HepG2 (cell line): Measurements from ENCODE around the gene CHN1. TPM values are rescaled to one million over a fixed set of nuclear protein-coding genes. Genes with fewer than 3 reads are reported as not detected.

ENCODE experiments used
- ARID3A ChIP-seq: IDR thresholded peaks from 2 replicates; pipeline ENCODE4 v1.6.1; 2012; ENCODE audit warnings: low read depth, low read length, improper control_type of control experiment
- ELF3 ChIP-seq: IDR thresholded peaks from 2 replicates; pipeline ENCODE4 v1.6.1; 2016; ENCODE audit warnings: missing genetic modification reagents, missing compliant biosample characterization
- ETV5 ChIP-seq: IDR thresholded peaks from 2 replicates; pipeline ENCODE4 v1.6.1; 2018; ENCODE audit warnings: missing biosample characterization, missing genetic modification reagents, inconsistent platforms, borderline replicate concordance
- EZH2 ChIP-seq: conservative IDR thresholded peaks from 2 replicates; pipeline ENCODE4 v1.6.1; 2012; ENCODE audit warnings: mild to moderate bottlenecking, low read depth, low read length, moderate library complexity
- FOSL2 ChIP-seq: sonication (generic); formaldehyde crosslinking; IDR thresholded peaks from 2 replicates; pipeline ENCODE4 v1.4.0; 2020; ENCODE audit warnings: missing genetic modification reagents
- HMG20A ChIP-seq: IDR thresholded peaks from 2 replicates; pipeline ENCODE4 v1.6.1; 2016; ENCODE audit warnings: borderline replicate concordance
- HMGXB4 ChIP-seq, 2 experiments: sonication (generic) in 1 of 2; formaldehyde crosslinking in 1 of 2; IDR thresholded peaks; 2 replicates each; pipeline versions ENCODE4 v1.4.0 to v1.6.1; 2018 to 2020; ENCODE audit warnings: missing genetic modification reagents in 2 of 2, borderline replicate concordance in 1 of 2, low read depth in 1 of 2, mild to moderate bottlenecking in 1 of 2, missing biosample characterization in 1 of 2
- MEF2D ChIP-seq: sonication (generic); formaldehyde crosslinking; IDR thresholded peaks from 2 replicates; pipeline ENCODE4 v1.5.1; 2020; ENCODE audit warnings: mild to moderate bottlenecking, missing genetic modification reagents
- MXD4 ChIP-seq: IDR thresholded peaks from 2 replicates; pipeline ENCODE4 v1.6.1; 2016; ENCODE audit warnings: mild to moderate bottlenecking, missing biosample characterization, missing genetic modification reagents
- PPARG ChIP-seq: conservative IDR thresholded peaks from 2 replicates; pipeline ENCODE4 v1.6.1; 2016; ENCODE audit warnings: missing biosample characterization, missing genetic modification reagents
- ZFX ChIP-seq: sonication (generic); formaldehyde crosslinking; IDR thresholded peaks from 2 replicates; pipeline ENCODE4 v1.4.0; 2020; ENCODE audit warnings: mild to moderate bottlenecking, low read depth, missing genetic modification reagents, moderate library complexity
- ZMAT3 ChIP-seq: sonication (generic); formaldehyde crosslinking; conservative IDR thresholded peaks from 2 replicates; pipeline ENCODE4 v1.7.0; 2021; ENCODE audit warnings: missing genetic modification reagents
- ZNF180 ChIP-seq: sonication (generic); formaldehyde crosslinking; IDR thresholded peaks from 2 replicates; pipeline ENCODE4 v1.4.0; 2020; ENCODE audit warnings: low read depth, missing genetic modification reagents, borderline replicate concordance
- ZNF230 ChIP-seq: sonication (generic); formaldehyde crosslinking; IDR thresholded peaks from 2 replicates; pipeline ENCODE4 v1.4.0; 2020; ENCODE audit warnings: mild to moderate bottlenecking, missing genetic modification reagents
- ZNF329 ChIP-seq: sonication (generic); formaldehyde crosslinking; IDR thresholded peaks from 2 replicates; pipeline ENCODE4 v1.9.0; 2021; ENCODE audit warnings: low read depth, mild to moderate bottlenecking, missing genetic modification reagents
- ZNF407 ChIP-seq: sonication (generic); formaldehyde crosslinking; IDR thresholded peaks from one replicate; pipeline ENCODE4 v1.5.1; 2020; ENCODE audit warnings: mild to moderate bottlenecking, missing genetic modification reagents; ENCODE audit errors: not compliant biosample characterization
- ZNF772 ChIP-seq: sonication (generic); formaldehyde crosslinking; IDR thresholded peaks from 2 replicates; pipeline ENCODE4 v1.5.0; 2020; ENCODE audit warnings: mild to moderate bottlenecking, missing genetic modification reagents
- polyA plus RNA-seq, 8 experiments: library from polyadenylated mRNA; depleted of rRNA in 3 of 8; stranded (reverse) in 7 of 8; unstranded in 1 of 8; fragments of >200 nt; fragmentation: Illumina TruSeq in 4 of 8; extraction: Trizol in 4 of 8; gene quantifications; 2 replicates each; pipeline versions ENCODE4 v1.2.1 to v1.2.3, GENCODE V29; 2011 to 2016; ENCODE audit warnings: low read depth in 4 of 8, missing spikeins in 1 of 8, mixed read lengths in 1 of 8; ENCODE audit not compliant: insufficient read depth in 1 of 8
- total RNA-seq, 5 experiments: library from RNA; depleted of rRNA; stranded (reverse); fragments of >200 nt; fragmentation: Illumina TruSeq; extraction: Trizol; gene quantifications; 2 replicates each; pipeline ENCODE4 v1.2.3, GENCODE V29; 2016; ENCODE audit warnings: low read depth in 1 of 5

CHN1 gene
- total and polyA plus RNA-seq, 2 of the 13 experiments (the other 11 are each of a cell fraction or from before 2014, with no cell fraction given) = 2.8 to 3.5 TPM

GRCh38 chr2:175030380-175031271 lies 25.4 kb upstream of the CHN1 start (continued):
- TF ChIP-seq ARID3A (no peak), ZNF180 (CRISPR knock-in tag) (no peak), ZNF230 (CRISPR knock-in tag) (0 out of 2 replicates have a peak, but pooled peaks have one; percentile 32), FOSL2 (CRISPR knock-in tag) (peak; percentile 54; the same call in 1 of the 2 replicates), ZMAT3 (0 out of 2 replicates have a peak, but pooled peaks have one; percentile 29), ETV5 (CRISPR knock-in tag) (no peak), ZFX (CRISPR knock-in tag) (peak; percentile 57; the same call in 1 of the 2 replicates), HMGXB4 (CRISPR knock-in tag; IDR thresholded peaks at IDR 0.05; ENCODE audit: borderline replicate concordance in 1 of 2, low read depth in 1 of 2) (peak in 1 of 2 experiments; percentile 13; a peak in 2 of 4 replicates), MEF2D (CRISPR knock-in tag) (no peak), ZNF329 (CRISPR knock-in tag) (no peak), ZNF407 (CRISPR knock-in tag) (no peak), MXD4 (CRISPR knock-in tag) (peak; percentile 31; the same call in 1 of the 2 replicates), PPARG (peak; percentile 8; the same call in 1 of the 2 replicates), HMG20A (CRISPR knock-in tag) (no peak; the same call in 1 of the 2 replicates), ZNF772 (CRISPR knock-in tag) (0 out of 2 replicates have a peak, but pooled peaks have one; percentile 10), ELF3 (CRISPR knock-in tag) (peak; percentile 19; the same call in 1 of the 2 replicates), EZH2 (no peak)
